ENCODE measurements around the gene ZNF213.

The ZNF213 gene, protein sequence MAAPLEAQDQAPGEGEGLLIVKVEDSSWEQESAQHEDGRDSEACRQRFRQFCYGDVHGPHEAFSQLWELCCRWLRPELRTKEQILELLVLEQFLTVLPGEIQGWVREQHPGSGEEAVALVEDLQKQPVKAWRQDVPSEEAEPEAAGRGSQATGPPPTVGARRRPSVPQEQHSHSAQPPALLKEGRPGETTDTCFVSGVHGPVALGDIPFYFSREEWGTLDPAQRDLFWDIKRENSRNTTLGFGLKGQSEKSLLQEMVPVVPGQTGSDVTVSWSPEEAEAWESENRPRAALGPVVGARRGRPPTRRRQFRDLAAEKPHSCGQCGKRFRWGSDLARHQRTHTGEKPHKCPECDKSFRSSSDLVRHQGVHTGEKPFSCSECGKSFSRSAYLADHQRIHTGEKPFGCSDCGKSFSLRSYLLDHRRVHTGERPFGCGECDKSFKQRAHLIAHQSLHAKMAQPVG

DNA sequence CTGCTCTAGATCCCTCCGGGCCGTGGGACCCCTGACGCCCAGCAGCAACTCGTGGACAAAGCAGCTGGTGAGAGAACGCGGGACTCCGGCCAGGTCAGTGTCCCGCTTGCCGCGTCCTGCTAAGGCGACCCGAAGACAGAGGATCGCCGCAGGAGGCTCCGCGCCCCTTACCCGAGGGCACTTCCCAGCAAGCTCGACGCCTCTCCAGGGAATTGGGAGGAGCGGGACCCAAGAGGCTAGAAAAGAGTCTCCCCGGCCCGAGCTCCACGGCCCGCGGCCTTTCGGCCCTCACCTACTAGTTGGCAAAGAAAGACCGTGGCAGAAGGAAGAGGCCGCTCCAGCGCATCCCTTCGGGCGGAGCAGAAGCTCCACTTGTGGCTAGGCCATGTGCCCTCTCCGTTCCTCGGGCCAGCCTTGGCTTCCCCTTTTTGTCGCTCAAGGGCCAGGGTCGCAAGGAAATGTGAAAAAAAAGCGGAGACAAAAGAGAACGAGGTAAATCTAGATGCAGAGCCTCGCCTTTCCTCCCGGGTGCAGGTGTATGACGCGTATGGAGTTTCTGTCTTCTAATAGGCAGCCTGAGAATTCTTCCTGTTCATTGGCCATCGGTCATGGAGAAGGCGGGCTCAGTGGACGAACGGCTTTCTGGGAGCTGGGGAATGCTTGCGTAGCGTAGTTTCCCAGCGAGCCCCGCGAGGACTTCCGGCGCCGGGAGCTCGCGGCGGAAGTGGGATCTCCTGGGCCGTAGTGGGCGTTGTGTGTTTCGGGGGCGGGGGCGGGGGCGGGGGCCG is at the start of gene ZNF213:
Gene ZNF213 (plus strand): TSS at position 692 of the 788 bp plus-strand sequence. CDS start 2,252 bp downstream, outside the sequence.
- DNase-seq, result peak; percentile 92

DNA sequence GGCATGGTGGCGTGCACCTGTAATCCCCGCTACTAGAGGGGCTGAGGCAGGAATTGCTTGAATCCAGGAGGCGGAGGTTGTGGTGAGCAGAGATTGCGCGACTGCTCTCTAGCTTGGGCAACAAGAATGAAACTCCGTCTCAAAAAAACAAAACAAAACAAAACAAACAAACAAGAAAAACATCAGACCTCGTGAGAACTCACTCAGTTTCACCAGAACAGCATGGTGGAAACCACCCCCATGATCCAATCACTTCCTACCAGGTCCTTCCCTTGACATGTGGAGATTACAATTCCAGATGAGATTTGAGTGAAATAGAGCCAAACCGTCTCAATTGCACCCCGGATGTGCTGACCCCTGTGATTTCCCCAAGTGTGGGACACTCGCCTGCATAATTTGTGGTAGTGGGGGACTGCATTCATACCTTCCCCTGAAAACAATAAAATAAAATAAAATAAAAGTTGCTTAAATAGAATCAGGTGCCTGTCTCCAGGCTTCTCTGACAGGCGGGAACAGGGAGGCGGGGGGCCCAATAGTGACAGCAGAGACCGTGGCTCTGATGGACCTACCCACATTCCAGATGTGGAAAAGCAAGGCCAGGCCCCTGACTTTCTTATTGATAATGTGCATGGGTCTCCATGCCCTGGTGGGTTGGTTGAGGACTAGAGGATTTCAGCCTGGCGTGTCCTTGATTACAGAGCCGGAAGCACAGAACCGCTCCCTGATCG is 48.8 kb upstream of the ZNF213 start:
- DNase-seq, result no peak

DNA sequence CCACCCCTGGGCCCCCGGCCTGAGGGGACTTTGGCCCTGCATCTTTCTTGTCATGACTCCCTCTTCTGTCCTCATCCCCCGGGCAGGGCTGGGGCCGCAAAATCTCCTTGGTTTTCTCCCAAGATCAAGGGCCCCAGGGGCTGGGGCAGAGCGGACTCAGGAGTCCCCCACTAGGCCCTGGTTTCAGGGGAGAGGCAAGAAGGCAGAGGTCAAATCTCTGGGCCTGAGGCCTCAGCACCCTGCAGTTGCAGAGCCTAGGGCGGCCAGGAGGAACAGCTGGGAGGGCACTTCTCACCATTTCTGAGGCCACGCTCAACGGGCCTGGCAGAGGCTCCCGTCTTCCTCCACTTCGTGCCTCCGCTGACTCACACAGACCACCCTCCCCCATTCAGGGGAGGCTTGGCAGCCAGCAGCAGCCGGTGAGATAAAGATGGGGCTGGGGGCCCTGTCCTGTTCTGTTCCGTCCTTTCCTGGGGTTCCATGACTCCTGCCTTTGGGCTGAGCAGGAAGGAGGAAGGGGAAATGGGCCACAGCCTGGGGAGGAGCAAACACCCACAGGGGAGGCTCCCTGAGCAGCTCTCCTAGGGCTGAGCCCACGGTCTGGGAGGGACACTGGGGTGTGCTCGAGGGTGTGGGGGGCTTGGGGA is 48.1 kb upstream of the ZNF213 start:
- DNase-seq, result no peak

DNA sequence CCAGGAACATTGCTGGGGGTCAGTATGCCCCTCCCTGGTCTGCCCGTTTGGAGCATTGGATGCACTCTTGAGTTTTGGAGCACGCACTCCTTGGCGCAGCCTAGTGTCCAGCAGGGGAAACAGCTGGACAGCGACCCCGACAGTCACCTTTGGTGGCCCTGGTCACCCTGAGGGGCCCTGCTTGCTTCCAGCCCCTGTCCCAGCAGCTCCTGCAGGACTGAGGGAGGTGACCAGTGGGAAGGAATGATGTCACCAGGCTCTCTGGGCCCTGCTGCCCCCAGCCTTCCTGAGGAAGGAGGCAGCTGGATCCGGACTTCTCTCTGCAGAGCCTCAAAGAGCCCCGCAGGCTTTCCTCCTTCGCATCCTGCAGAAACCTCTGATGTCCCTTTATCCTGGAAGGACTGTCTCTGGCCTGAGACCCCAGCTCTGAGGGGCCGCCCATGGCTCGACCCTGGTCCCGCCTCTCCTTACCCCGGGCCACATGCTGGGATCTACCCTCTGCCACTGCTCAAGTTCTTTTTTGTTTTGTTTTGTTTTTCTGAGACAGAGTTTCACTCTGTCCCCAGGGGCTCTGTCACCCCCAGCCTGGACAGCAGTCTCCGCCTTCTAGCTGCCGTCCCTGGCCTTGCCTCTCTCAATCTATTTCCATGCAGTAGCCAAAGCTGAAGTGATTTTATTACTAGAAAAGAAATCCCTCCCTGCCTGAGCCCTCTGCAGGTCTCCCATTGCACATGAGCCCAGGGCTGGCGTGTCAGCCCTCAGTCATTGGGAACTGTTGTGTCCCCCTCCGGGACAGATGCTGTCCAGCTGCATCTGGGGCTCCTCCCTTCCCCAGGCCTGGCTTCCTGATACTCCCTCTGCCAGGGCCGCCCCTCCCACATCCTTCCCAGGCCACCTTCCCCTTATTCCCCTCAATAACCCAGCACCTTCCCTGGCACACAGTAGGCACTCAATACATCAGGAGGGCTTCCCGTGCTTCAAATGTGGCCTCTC is 47.3 kb upstream of the ZNF213 start:
- no peak for DNase-seq

DNA sequence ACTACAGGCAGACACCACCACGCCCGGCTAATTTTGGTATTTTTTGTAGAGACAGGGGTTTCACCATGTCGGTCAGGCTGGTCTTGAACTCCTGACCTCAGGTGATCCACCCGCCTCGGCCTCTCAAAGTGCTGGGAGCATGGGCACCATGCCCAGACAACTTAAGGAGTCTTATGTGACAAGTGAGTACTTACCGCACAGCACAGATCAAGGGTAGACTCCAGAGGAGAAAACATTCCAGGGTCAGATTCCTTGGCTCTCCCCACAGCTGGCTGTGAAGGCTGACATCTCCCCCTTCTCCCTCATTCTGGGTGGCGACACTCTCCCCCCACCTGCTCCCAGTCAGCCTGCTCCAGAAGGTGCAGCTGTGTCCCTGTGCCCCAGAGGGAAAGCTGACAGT is 46.4 kb upstream of the ZNF213 start:
- DNase-seq, result no peak

DNA sequence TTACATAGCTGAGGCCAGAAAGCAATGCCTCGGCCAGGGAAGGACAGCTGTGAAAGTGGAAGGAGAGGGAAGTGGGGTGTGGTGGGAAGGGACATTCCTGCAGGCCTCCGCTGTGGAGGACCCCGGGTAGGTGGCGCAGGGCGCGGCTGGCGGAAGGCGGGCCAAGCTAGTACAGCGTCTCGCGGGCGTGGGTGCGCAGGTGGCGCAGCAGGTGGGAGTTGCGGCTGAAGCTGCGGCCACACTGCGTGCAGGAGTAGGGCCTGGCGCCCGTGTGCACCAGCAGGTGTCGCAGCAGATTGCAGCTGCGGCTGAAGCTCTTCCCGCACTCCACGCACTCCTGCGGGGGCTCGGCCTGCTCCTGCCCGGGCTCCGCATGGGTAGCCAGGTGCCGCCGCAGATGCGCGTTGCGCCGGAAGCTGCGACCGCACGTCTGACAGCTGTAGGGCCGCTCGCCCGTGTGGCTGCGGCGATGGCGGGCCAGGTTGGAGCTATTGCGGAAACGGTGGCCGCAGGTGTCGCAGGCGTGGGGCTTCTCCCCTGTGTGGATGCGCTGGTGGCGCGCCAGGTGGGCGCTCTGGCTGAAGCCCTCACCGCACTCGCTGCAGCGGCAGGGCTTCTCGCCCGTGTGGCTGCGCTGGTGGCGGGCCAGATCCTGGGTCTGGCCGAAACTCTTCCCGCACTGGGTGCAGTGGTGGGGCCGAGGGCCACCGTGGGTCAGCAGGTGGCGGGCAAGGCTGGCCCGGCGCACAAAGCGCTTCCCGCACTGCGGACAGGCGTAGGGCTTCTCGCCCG is 45.7 kb upstream of the ZNF213 start:
- DNase-seq, result no peak

DNA sequence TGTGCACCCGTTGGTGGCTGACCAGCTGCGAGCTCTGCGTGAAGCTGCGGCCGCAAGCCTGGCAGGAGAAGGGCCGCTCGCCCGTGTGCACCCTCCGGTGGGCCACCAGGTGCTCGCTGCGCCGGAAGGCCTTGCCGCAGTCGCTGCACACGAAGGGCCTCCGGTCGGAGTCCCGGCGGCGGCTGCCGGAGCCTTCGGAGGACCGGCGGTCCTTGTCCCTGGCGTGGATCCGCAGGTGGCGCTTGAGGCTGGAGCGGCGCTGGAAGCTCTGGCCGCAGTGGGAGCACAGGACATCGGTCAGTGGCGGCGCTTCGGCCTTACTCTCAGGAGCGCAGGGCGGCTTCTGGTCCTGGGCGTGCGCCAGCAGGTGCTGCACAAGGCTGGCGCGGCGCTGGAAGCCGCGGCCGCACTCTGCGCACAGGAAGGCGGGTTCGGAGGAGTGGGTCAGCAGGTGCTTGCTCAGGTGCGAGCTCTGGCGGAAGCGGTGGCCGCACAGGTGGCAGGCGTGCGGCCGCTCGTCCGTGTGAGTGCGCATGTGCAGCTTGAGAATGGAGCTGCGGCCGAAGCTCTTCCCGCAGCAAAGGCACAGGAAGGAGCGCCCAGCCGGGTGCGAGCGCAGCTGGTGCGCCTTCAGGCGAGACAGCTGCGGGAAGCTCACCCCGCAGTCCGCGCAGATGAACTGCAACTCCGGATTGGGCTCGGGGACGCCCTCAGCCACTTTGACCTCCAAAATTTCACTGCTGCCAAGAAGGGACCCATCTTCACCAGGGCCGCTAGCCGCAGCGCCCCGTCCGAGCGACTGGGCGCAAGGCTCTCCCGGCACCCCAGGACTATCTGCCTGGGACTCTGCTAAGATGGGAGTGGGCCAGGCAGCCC is 44.9 kb upstream of the ZNF213 start:
- no peak for DNase-seq

DNA sequence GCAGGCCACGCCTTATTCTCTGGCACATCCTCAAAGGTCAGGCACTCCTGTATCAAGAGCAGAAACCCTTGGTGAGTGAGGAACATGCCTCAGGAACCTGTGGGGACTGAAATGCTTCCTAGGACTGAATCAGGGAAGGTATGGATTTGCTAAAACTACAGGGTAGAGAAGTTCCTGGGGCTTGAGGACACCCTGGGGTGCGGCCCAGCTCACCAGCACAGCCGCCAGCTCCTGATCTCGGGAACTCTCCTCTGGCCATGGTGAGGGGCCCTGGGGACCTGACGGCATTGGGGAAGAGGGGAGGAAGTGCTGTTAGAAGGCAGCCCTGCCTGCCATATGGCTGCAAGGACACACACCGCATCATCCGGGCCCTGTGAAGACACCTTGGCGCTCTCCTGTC is 43.3 kb upstream of the ZNF213 start:
- no peak for DNase-seq

DNA sequence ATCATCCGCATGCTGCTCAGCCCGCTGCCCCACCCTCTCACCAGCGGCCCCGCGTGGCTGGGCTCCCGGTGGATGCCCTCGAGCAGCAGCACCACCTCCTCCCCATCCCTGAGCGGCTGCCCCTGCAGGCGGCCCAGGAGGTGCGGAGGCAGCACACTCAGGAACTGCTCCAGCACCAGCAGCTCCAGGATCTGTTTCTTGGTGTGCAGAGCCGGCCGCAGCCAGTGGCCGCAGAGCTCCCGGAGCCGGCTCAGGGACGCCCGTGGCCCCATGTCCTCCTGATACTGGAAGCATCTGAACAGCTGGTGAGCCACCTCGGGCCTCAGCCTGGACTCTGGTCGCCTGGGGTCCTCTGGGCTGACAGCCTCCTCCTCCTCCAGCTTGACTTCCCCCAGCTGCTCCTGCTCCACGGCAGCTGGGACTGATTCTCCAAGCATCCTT is 42.3 kb upstream of the ZNF213 start:
- DNase-seq, result no peak

DNA sequence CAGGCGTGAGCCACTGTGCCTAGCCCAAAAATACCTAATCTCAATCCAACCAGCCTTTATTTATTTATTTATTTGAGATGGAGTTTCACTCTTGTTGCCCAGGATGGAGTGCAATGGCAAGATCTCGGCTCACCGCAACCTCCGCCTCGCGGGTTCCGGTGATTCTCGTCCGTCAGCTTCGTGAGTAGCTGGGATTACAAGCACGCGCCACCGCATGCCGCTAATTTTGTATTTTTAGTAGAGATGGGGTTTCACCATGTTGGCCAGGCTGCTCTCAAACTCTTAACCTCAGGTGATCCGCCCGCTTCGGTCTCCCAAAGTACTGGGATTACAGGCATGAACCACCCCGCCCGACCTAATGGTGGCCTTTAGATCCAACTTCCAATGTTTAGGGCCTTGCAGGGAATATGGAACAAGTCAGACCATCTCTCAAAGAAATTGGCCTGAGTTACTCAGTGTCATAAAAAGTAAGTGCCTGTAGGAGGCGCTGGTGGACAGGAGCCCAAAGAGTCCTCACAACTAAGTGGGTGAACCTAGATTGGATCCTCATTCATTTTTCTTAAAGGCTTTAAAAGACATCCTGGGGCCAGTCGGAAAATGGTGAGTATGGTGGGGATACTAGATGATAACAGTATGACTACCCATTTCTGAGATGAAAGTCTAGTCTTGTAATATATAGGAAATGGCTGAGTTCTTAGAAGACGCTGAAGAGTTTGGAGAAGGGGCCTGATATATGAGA is 40.4 kb upstream of the ZNF213 start:
- peak; percentile 59 for DNase-seq

DNA sequence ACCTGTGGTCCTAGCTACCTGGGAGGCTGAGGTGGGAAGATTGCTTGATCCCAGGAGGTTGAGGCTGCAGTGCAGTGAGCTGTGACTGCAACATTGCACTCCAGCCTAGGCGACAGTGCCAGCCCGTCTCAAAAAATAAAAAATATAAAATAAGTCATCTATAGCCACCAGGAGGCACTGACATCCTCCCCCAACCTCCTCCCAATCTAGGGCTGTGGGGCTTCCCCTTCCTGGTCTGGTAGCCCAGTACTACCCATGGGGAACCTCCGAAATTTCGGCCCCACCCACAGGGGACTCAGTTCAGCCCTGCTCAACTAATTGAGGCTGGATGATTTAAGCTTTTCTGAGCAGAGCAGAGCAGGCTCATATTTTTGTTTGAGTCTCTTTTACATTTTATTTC is 39.0 kb upstream of the ZNF213 start:
- DNase-seq, result peak; percentile 65

DNA sequence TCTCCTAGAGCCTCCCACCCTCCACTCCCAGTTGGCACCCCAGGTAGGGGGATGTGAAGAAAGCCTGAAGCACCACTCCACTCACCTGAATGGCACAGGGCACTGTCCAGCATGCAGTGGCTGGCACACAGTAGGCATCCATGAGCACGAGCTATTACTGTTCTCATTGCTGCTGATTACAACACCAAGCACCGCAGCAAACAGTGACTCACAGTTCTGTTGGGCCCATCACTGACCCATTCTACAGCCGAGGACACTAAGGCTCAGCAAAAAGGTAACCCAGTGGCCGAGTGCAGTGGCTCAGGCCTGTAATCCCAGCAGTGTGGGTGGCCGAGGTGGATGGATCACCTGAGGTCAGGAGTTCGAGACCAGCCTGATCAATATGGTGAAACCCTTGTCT is 38.5 kb upstream of the ZNF213 start:
- DNase-seq, result no peak

DNA sequence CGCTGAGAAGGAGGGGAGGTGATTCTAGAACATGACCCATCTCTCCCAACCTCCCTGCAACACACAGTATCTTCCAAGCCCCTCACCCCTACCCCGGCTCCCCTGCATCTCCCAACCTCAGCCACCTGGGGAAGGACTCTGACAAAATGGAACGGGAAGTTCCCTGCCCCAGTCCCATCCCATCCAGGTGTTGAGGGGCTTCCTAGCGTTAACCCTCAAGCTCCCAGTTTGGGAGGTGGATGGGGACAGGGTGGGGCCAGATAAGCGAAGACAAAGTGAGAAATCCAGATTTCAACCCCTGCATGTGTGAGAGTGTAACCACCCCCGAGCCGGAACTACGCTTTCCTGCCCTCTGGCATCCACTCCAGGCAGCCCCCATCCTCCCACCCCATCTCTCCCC is 37.6 kb upstream of the ZNF213 start:
- no peak for DNase-seq

DNA sequence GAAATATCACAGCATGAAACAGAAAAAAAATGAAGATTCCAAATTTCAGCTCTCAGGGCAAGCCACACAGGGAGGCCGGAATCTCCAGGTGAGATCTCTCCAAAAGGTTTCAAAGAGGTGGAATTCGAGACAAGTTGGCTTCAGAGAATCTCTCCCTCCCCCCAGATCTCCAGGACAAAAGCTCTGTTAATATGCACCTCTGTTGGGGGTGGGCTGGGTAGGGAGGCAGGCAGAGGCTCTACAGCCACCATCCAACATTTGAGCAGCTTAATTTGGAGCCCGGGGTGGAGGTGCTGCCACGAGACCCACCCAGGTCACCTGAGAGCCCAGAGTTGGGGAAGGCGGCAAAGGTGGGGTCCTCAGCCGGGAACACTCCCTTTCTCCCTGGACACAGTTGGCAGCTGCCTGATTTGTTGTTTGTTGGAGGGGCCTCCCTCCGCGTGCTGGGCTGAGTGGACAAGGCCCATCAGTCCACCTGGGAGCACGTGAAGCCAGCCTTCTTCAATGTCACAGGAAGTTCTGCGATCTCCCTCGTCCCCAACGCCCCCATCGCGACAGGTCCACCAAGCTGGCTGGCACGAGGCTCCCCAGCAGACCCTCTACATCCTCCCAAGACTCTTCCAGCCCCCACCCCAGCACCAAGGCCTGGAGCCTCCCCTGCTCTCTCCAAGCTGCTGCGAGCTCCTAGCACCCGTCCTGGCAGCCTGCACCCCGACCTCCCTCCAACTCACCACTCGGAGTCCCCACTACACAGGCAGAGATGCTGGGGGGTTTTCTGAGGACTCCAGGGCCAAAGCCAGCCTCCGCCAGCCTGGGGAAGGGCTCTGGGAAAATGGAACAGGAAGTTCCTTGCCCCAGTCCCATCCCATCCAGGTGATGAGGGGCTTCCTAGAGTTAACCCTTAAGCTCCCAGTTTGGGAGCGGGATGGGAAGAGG is 36.1 kb upstream of the ZNF213 start, which contains the start of gene ZSCAN10:
Gene ZSCAN10 (minus strand): TSS at position 836 of the 936 bp plus-strand sequence. CDS start 6,357 bp downstream, outside the sequence.
- DNase-seq, result no peak

DNA sequence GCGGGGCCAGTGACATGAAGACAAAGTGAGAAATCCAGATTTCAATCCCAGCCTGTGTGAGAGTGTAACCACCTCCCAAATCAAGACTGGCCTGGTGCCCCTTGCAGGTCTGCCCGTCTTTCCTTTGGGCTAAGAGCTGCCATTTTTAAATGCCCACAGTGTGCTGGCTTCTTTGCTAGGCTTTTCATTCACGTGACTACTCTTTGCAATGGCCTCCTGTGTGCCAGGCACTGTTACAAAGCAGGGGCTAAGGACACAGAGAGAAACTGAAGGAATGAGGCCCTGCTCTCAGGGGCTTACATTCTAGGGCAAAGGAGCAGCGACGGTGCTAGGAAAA is 35.5 kb upstream of the ZNF213 start:
- DNase-seq, result no peak

DNA sequence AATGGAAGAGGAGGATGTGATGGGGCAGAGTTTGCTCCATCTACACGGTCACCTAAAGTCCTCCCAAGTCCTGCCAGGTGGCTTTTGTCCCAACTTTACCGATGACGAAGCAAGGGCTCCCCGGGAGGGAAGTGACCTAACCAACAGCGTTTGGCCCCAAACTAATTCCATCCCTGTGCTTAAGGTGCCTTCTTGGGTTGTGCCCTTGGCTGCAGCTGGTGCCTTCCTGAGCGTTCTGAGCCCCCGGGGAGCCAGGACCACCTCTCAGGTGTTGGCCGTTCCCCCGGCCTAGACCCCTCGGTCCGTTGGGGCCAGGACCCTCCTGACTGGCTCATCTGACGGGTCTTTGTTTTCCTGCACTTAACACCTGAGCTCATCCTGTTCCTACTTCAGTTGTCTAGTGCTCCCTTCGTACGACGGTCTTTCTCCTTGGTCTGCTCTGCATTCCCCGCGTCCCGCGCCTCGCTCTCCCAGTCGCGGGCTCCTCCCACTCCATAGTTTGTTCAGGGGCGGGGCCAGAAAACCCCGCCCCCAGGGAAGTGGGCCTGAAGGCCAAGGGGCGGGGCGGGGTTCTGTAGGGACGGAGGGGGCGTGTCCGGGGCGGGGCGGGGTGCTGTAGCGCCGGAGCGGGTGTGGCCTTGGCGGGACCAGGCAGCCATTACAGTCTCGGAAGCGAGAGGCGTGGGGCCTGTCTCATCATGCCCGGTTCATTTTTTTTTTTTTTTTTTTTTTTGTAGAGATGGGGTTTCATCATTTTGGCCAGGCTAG is 34.9 kb upstream of the ZNF213 start:
- peak; percentile 92 for DNase-seq
